SJCRH30 (cell line): Measurements from ENCODE around the gene NUP107. TPM values are rescaled to one million over a fixed set of nuclear protein-coding genes. Genes with fewer than 3 reads are reported as not detected.

Experiments
- DNase-seq, 2 experiments: peaks; one replicate each; pipeline ENCODE4 v3.0.0-alpha.2; 2015 to 2020
- H3K27ac ChIP-seq: fragments of 250-450 bp; sonication (Bioruptor Pico); 2 replicates; pipeline ENCODE4 v1.5.1; 2020; ENCODE audit warnings: mild to moderate bottlenecking, moderate library complexity
- H3K27me3 ChIP-seq: fragments of 250-450 bp; sonication (Bioruptor Pico); 2 replicates; pipeline ENCODE4 v1.5.1; 2020; ENCODE audit warnings: mild to moderate bottlenecking, moderate library complexity
- H3K36me3 ChIP-seq: fragments of 250-450 bp; sonication (Bioruptor Pico); 2 replicates; pipeline ENCODE4 v1.5.1; 2020; ENCODE audit warnings: mild to moderate bottlenecking, moderate library complexity
- H3K4me1 ChIP-seq: fragments of 250-450 bp; sonication (Bioruptor Pico); 2 replicates; pipeline ENCODE4 v1.5.1; 2020; ENCODE audit warnings: mild to moderate bottlenecking, moderate library complexity
- H3K4me3 ChIP-seq: fragments of 250-450 bp; sonication (Bioruptor Pico); 2 replicates; pipeline ENCODE4 v1.5.1; 2020; ENCODE audit warnings: mild to moderate bottlenecking, moderate library complexity
- H3K9me3 ChIP-seq: fragments of 250-450 bp; sonication (Bioruptor Pico); replicated peaks from 2 replicates; pipeline ENCODE4 v1.5.1; 2020; ENCODE audit warnings: mild to moderate bottlenecking, moderate library complexity
- total RNA-seq: library from RNA; depleted of rRNA; stranded (reverse); fragments of >200 nt; shearing (Covaris generic); gene quantifications from 2 replicates; pipeline ENCODE4 v1.2.3, GENCODE V29; 2014

Gene NUP107
- total RNA-seq, 1 experiment from 2014 or later: 150 TPM

- H3K27ac ChIP-seq: no peak overlapping the region
- no peak for DNase-seq
- H3K27me3 ChIP-seq: no peaks in the 10 kb centered on the region
- H3K4me3 ChIP-seq: no peak overlapping the region
- H3K36me3 ChIP-seq: no peaks in the 10 kb centered on the region
- H3K9me3 ChIP-seq: no peaks in the 10 kb centered on the region
- H3K4me1 ChIP-seq: peaks cover 19% of the 10 kb centered on the region
Observed at GRCh38 chr12:68775121-68775630, 88.4 kb downstream of the NUP107 start.

DNA sequence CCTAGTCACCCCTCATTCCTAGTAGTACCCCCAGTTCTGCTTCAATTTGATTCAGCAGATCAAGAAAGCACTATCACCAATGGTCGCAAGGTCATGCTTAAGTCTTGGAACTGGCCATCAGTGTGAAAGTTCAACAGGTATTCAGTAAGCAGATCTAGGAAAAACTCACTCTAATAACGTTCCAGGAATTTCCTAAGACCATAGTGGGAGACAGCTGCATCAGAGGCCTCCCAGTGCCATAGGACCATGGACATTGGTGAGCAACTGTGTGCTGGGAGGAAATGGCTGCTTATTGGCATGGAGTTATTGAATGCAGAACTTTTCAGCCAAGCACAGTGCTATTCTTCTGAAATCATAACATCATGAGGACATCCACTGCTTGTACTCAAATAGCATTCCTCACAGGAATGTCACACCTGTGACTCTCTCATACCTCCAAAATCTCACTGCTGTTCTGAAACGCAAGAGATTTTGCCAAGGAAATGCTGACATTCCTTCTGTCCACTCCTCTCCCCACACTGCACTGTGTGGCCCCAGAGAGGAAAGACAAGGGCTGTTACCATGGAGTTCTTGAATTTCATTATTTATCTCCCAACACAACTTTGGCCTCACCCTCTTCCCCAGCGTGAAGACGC is 90.3 kb downstream of the NUP107 start:
- Histone ChIP-seq H3K27ac (peak overlapping the region; percentile 40), H3K27me3 (no peaks in the 10 kb centered on the region), H3K9me3 (no peaks in the 10 kb centered on the region), H3K36me3 (no peaks in the 10 kb centered on the region), H3K4me1 (peaks cover 19% of the 10 kb centered on the region), H3K4me3 (no peak overlapping the region)
- DNase-seq: peak; percentile 51 to 64

DNA sequence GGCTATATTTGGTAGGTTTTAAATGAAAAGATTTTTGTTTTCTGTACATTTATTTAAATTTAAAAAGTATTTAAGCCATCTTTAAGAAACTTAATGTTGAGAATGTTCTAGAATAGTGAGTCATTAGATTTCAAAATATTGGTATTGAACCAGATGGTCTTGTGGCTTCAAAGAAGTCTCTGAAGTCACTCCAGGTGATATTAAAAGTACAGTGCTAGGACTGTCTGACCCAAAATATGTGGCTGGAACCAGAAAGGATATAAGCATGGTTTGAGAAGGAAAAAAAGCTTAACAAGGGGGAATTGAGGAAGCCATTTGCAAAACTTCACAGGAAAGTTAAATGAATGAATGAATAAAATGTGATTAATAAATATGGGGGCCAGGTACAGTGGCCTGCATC is 92.5 kb downstream of the NUP107 start:
- H3K27me3 ChIP-seq: no peaks in the 10 kb centered on the region
- no peak for DNase-seq
- no peak overlapping the region for H3K4me3 ChIP-seq
- peaks cover 22% of the 10 kb centered on the region for H3K4me1 ChIP-seq
- no peak overlapping the region for H3K27ac ChIP-seq
- H3K9me3 ChIP-seq: no peaks in the 10 kb centered on the region
- H3K36me3 ChIP-seq: no peaks in the 10 kb centered on the region

GRCh38 chr12:68780731-68781130 is 94.0 kb downstream of the NUP107 start:
- H3K27me3 ChIP-seq: no peaks in the 10 kb centered on the region
- no peak overlapping the region for H3K27ac ChIP-seq
- no peaks in the 10 kb centered on the region for H3K9me3 ChIP-seq
- no peak overlapping the region for H3K4me3 ChIP-seq
- H3K4me1 ChIP-seq: peaks cover 31% of the 10 kb centered on the region
- no peak for DNase-seq
- H3K36me3 ChIP-seq: no peaks in the 10 kb centered on the region

GRCh38 chr12:68781728-68782127 is 95.0 kb downstream of the NUP107 start:
- DNase-seq: no peak
- H3K36me3 ChIP-seq: no peaks in the 10 kb centered on the region
- H3K4me3 ChIP-seq: no peak overlapping the region
- no peaks in the 10 kb centered on the region for H3K9me3 ChIP-seq
- peaks cover 26% of the 10 kb centered on the region for H3K4me1 ChIP-seq
- no peak overlapping the region for H3K27ac ChIP-seq
- no peaks in the 10 kb centered on the region for H3K27me3 ChIP-seq

DNA sequence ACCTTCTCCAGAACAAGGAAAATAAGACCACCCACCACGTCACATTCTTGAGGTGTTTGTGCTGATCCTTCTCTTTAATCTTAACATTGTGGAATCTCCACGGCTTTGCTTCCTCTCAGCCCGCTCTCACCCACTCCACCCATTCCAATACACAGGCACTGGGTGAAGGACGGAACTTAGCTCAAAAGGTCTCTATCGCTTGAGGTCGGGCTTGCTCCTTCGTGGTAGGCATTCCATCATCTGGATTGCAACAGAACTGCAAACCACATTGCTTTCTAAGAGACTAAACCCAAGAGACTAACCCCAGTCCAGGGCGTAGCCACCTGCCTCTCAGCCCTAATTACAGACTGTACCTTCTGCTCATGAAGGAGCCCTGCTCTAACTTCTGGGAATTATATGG is 97.2 kb downstream of the NUP107 start:
- no peaks in the 10 kb centered on the region for H3K36me3 ChIP-seq
- no peaks in the 10 kb centered on the region for H3K9me3 ChIP-seq
- no peaks in the 10 kb centered on the region for H3K27me3 ChIP-seq
- DNase-seq: peak; percentile 84 to 86
- peak overlapping the region; percentile 28; the same call in 1 of the 2 replicates for H3K27ac ChIP-seq
- no peak overlapping the region for H3K4me3 ChIP-seq
- peaks cover 16% of the 10 kb centered on the region for H3K4me1 ChIP-seq

GRCh38 chr12:68785358-68785757 is 98.6 kb downstream of the NUP107 start:
- Histone ChIP-seq H3K4me3 (no peak overlapping the region), H3K4me1 (peaks cover 16% of the 10 kb centered on the region), H3K36me3 (no peaks in the 10 kb centered on the region), H3K9me3 (no peaks in the 10 kb centered on the region), H3K27me3 (no peaks in the 10 kb centered on the region), H3K27ac (no peak overlapping the region)
- no peak for DNase-seq

- no peak overlapping the region for H3K4me3 ChIP-seq
- DNase-seq: no peak
- H3K27me3 ChIP-seq: no peaks in the 10 kb centered on the region
- H3K9me3 ChIP-seq: no peaks in the 10 kb centered on the region
- H3K4me1 ChIP-seq: peaks cover 16% of the 10 kb centered on the region
- H3K27ac ChIP-seq: no peak overlapping the region
- H3K36me3 ChIP-seq: no peaks in the 10 kb centered on the region
Observed at GRCh38 chr12:68785823-68786222, 99.0 kb downstream of the NUP107 start.

DNA sequence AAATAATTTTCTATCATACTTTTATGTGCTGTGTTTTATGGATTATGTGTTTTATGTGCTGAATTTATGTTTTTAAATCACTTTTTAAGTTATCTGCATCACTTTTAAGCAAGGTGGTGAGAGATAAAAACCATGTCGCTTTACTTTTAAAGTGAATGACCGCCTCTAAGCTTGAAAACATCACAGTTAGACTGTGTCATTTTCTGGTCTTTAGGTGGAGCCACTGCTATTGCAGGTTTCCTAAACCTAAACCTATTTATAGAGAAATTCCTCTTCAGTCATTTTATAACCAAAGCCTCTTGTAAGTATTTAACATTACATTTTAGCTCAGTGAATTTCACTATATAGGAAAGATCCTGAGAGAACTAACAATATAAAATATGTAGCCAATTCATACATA is 100.2 kb downstream of the NUP107 start:
- H3K4me3 ChIP-seq: no peak overlapping the region
- no peaks in the 10 kb centered on the region for H3K36me3 ChIP-seq
- no peaks in the 10 kb centered on the region for H3K9me3 ChIP-seq
- no peaks in the 10 kb centered on the region for H3K27me3 ChIP-seq
- no peak overlapping the region for H3K27ac ChIP-seq
- H3K4me1 ChIP-seq: peaks cover 16% of the 10 kb centered on the region
- no peak for DNase-seq

GRCh38 chr12:68788554-68789143 is 101.9 kb downstream of the NUP107 start:
- H3K4me3 ChIP-seq: no peak overlapping the region
- H3K27ac ChIP-seq: no peak overlapping the region
- H3K9me3 ChIP-seq: no peaks in the 10 kb centered on the region
- DNase-seq: no peak
- no peaks in the 10 kb centered on the region for H3K36me3 ChIP-seq
- H3K27me3 ChIP-seq: no peaks in the 10 kb centered on the region
- H3K4me1 ChIP-seq: peaks cover 22% of the 10 kb centered on the region

DNA sequence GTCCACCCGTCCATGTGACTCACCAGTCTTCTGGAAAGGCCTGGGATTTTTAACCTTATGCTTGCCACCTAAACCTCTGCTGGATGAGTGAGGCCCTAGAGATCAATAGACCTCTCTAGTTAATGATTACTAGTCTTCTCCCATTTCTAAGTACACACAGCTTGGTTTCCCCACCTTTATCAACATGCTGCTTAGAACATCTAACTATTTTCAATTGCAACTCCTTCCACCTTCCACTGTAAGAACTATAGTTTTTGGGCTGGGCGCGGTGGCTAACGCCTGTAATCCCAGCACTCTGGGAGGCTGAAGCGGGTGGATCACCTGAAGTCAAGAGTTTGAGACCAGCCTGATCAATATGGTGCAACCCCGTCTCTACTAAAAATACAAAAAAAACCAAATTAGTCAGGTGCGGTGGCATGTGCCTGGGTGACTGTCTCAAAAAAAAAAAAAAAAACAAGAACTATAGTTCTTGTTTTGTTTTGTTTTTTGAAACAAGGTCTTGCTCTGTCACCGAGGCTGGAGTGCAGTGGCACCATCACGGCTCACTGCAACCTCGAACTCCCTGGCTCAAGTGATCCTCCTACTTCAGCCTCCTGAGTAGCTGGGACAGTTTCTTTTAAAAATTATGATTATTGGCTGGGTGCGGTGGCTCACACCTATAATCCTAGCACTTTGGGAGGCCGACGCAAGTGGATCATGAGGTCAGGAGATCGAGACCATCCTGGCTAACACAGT is 102.5 kb downstream of the NUP107 start:
- no peaks in the 10 kb centered on the region for H3K27me3 ChIP-seq
- H3K4me1 ChIP-seq: peaks cover 25% of the 10 kb centered on the region

GRCh38 chr12:68790081-68790951 is 103.5 kb downstream of the NUP107 start:
- Histone ChIP-seq H3K36me3 (no peaks in the 10 kb centered on the region), H3K27me3 (no peaks in the 10 kb centered on the region)

More for the DNA sequence above, 102.5 kb downstream of the NUP107 start:
- H3K4me3 ChIP-seq: no peak overlapping the region
- no peaks in the 10 kb centered on the region for H3K36me3 ChIP-seq
- H3K27ac ChIP-seq: no peak overlapping the region
- DNase-seq: no peak
- H3K9me3 ChIP-seq: no peaks in the 10 kb centered on the region

GRCh38 chr12:68790952-68791234 is 104.1 kb downstream of the NUP107 start:
- H3K4me1 ChIP-seq: peaks cover 22% of the 10 kb centered on the region
- H3K4me3 ChIP-seq: no peak overlapping the region
- DNase-seq: no peak
- H3K36me3 ChIP-seq: no peaks in the 10 kb centered on the region
- H3K9me3 ChIP-seq: no peaks in the 10 kb centered on the region
- H3K27me3 ChIP-seq: no peaks in the 10 kb centered on the region
- no peak overlapping the region for H3K27ac ChIP-seq

More at GRCh38 chr12:68790081-68790951, 103.5 kb downstream of the NUP107 start:
- Histone ChIP-seq H3K4me1 (peaks cover 22% of the 10 kb centered on the region), H3K9me3 (no peaks in the 10 kb centered on the region), H3K27ac (no peak overlapping the region), H3K4me3 (no peak overlapping the region)
- no peak for DNase-seq

DNA sequence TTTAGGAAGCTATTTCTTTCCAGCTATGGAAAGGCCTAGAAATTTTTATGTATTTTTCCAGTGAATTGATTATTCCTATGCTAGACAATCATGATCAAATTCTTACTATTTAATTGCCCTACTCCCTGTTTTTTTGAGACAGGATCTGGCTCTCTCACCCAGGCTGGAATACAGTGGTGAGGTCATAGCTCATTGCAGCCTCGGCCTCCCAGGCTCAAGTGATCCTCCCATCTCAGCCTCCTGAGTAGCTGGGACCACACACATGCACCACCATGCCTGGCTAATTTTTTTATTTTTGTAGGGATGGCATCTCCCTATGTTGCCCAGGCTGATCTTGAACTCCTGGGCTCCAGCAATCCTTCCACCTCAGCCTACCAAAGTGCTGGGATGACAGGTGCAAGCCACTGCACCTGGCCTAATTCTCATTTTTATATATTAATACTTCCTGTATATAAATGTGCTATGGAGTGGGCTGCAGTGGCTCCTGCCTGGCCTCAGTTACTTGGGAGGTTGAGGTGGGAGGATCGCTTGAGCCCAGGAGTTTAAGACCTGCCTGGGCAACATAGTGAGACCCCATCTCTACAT is 105.2 kb downstream of the NUP107 start:
- Histone ChIP-seq H3K4me1 (peaks cover 29% of the 10 kb centered on the region), H3K27ac (no peak overlapping the region), H3K4me3 (no peak overlapping the region), H3K27me3 (no peaks in the 10 kb centered on the region), H3K36me3 (no peaks in the 10 kb centered on the region), H3K9me3 (no peaks in the 10 kb centered on the region)
- no peak for DNase-seq
